Hematopoietic multipotent progenitor cell treated with erythropoietin and hydrocortisone succinate and interleukin-3 and kit ligand, for 17 days (in vitro differentiated cells): ENCODE data around the gene RFX7.
"Not testable (repeated sequence)": the region's sequence is repeated elsewhere in the genome, so short reads cannot be mapped to it uniquely, and the experiment has no call there.

Experiments
- DNase-seq: peaks from one replicate; pipeline ENCODE4 v3.0.0-alpha.2; 2015; ENCODE audit warnings: low spot score

The RFX7 gene

GRCh38 chr15:56205061-56205876, 38.4 kb downstream of the RFX7 start:
- no peak for DNase-seq

DNA sequence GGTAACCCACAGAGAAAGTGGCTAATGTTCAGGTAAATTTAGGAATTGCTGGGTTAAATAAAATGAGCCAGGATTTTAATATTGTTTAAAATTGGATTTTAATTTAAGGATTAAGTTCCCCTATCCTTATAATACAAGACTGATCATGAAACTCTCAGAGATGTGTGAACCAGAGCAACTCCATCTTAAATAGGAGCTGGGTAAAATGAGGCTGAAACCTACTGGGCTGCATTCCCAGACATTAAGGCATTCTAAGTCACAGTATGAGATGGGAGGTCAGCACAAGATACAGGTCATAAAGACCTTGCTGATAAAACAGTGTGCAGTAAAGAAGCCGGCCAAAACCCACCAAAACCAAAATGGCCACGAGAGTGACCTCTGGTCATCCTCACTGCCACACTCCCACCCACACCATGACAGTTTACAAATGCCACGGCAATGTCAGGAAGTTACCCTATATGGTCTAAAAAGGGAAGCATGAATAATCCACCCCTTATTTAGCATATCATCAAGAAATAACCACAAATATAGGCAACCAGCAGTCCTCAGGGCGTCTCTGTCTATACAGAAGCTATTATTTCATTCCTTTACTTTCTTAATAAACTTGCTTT, 40.3 kb downstream of the RFX7 start:
- DNase-seq = not testable (repeated sequence)

- DNase-seq = no peak
Observed at GRCh38 chr15:56202701-56203100, 41.0 kb downstream of the RFX7 start.

- DNase-seq = no peak
Observed at GRCh38 chr15:56199038-56199437, 44.6 kb downstream of the RFX7 start.

- DNase-seq = no peak
Observed at GRCh38 chr15:56194035-56194434, 49.6 kb downstream of the RFX7 start.

- DNase-seq = no peak
Observed at GRCh38 chr15:56192659-56193442, 50.8 kb downstream of the RFX7 start.

DNA sequence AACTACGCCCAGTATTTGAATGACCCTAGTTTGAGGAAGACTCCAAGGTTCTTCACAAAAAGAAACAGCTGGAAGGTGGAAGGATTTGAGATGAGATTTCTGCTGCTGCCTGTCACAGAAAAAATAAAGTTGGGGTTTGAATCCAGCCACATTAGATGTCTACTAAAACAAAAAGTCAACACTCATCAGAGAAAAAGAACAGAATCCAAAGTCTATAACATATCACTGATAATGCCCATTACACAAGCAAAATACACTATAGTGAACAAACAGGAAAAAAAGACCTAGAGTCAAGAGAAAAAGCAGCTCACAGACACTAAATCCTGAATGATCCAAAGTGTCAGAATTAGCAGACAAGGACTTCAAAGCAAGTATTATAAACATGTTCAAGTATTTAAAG, 56.0 kb downstream of the RFX7 start:
- no peak for DNase-seq

- DNase-seq = no peak
Observed at GRCh38 chr15:56185980-56186379, 57.7 kb downstream of the RFX7 start.

- no peak for DNase-seq
Observed at GRCh38 chr15:56184516-56184915, 59.2 kb downstream of the RFX7 start.

DNA sequence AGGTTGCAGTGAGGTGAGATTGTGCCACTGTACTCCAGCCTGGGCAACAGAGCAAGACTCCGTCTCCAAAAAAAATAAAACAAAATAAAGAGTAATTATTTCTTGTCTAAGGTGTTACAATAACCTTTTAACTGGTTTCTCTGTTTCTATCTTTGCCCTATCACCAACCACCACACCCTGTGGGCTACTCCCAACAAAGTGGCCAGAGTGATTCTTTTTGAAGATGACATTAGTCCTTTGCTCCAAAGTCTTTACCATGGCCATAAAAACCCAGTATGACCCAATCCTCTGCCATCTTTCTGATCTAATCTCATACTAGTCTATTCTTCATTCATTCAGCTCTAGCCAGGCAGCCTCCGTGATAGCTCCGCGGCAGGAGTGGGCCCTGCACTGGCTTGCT, 62.8 kb downstream of the RFX7 start:
- no peak for DNase-seq

DNA sequence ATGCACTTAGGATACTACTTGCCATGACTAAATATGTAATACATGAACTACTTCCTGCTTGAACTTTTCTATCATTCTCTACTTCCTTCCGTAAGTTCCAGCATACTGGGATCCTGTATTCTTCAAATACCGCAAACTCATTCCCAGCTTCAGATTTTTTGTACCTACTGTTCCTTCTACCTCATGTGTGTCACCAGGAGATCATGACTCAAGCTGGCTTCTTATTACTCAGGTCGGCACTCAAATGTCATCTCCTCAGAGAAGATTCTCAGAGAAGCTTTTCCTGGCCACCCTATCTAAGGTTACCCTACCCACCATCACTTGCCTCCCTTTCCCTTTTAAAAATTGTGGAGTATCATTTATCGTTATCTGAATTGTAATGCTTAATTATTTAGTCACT, 66.7 kb downstream of the RFX7 start:
- no peak for DNase-seq

GRCh38 chr15:56175788-56176187, 67.9 kb downstream of the RFX7 start:
- DNase-seq = no peak

DNA sequence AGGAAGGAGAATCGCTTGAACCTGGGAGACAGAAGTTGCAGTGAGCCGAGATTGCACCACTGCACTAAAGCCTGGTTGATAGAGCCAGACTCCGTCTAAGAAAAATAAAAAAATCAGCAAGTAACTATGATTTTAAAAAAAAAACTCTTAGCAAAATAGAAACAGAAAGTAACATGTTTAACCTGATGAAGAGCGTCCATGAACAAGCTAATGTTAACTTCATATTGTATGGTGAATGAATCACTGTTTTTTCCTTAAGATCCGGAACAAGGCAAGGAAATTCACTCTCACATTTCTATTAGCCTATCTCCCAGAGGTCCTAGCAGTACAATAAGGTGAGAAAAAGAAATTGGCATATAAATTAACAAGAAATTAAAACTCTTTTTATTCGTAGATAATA, 69.0 kb downstream of the RFX7 start:
- no peak for DNase-seq

DNA sequence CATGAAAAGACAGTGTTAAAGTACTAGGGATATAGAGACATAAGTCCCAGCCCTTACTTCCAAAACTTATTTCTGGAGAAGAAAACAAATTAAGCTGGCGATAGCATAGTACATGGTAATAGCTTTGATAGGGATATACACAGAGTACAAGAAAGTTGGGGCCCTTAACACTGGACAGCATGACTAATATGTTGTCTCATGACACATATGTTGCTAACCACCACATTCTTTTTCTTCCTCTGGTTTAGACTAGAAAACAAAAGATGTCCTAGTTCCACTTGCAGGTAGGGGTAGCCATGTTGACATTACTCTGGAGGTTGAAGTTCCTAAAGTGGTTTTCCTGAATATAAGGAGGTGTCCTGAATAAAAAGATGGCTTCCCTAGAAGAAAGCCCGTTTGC, 75.3 kb downstream of the RFX7 start:
- DNase-seq = no peak

- no peak for DNase-seq
Observed at GRCh38 chr15:56165234-56165633, 78.4 kb downstream of the RFX7 start.

GRCh38 chr15:56160966-56161365, 82.7 kb downstream of the RFX7 start:
- no peak for DNase-seq

DNA sequence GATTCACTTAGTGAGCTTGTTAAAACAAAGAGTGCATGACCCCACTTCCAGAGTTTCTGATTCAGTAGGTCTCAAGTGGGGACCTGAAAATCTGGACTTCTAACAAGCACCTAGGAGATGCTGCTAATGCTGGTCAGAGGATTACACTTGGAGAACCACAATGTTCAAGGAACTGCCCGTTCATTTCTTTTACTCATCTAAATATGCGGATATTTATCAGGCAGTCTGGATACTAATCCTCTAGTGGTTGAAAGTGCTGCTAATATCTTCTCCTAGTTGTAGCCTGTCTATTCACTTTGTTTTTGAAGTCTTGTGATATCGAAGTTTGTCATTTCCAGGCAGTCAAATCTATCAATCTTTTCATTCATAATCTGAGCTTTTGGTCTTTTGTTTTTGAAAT, 86.8 kb downstream of the RFX7 start:
- no peak for DNase-seq

GRCh38 chr15:56155278-56155677, 88.4 kb downstream of the RFX7 start:
- not testable (repeated sequence) for DNase-seq

DNA sequence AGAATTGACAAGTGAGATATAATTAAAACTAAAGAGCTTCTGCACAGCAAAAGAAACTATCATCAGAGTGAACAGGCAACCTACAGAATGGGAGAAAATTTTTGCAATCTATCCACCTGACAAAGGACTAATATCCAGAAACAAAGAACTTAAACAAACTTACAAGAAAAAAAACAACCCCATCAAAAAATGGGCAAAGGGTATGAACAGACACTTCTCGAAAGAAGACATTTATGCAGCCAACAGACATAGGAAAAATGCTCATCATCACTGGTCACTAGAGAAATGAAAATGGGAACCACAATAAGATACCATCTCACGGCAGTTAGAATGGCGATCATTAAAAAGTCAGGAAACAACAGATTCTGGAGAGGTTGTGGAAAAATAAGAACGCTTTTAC, 88.9 kb downstream of the RFX7 start:
- DNase-seq = not testable (repeated sequence)

DNA sequence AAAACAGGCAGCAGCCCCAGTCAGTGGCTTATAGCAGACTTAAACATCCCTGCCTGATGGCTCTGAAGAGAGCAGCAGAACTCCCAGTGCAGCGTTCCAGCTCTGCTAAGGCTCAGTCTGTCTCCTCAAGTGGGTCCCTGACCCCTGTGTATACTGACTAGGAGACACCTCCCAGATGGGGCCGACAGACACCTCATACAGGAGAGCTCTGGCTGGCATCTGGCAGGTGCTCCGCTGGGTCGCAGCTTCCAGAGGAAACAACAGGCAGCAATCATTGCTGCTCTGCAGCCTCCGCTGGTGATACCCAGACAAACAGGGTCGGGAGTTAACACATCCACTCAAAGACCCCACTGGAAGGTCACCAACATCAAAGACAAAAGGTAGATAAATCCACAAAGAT, 93.5 kb downstream of the RFX7 start:
- DNase-seq = no peak

- no peak for DNase-seq
Observed at GRCh38 chr15:56148064-56148463, 95.6 kb downstream of the RFX7 start.

- no peak for DNase-seq
Observed at GRCh38 chr15:56146756-56147155, 96.9 kb downstream of the RFX7 start.

GRCh38 chr15:56128081-56128480, 115.6 kb downstream of the RFX7 start:
- DNase-seq = no peak
